Duodenal mucosa (tissue), 2 donors: ENCODE data around the gene DCDC2C.

Experiments
- H3K27ac ChIP-seq: one replicate; pipeline ENCODE4 v1.7.0; 2013; ENCODE audit warnings: low read depth, low read length
- H3K27me3 ChIP-seq, 2 donors: one replicate each; pipeline ENCODE4 v1.7.0; 2013; ENCODE audit warnings: low read length in 2 of 2, control low read depth in 1 of 2; ENCODE audit not compliant: insufficient read depth in 2 of 2, control insufficient read depth in 1 of 2
- H3K36me3 ChIP-seq, 2 donors: one replicate each; pipeline ENCODE4 v1.7.0; 2013; ENCODE audit warnings: low read length in 2 of 2, control low read depth in 1 of 2; ENCODE audit not compliant: insufficient read depth in 2 of 2, control insufficient read depth in 1 of 2
- H3K4me1 ChIP-seq, 2 donors: one replicate each; pipeline ENCODE4 v1.7.0; 2013; ENCODE audit warnings: low read length in 2 of 2, control low read depth in 1 of 2; ENCODE audit not compliant: insufficient read depth in 2 of 2, control insufficient read depth in 1 of 2
- H3K4me3 ChIP-seq, 2 donors: one replicate each; pipeline ENCODE4 v1.7.0; 2013; ENCODE audit warnings: low read length in 2 of 2, low read depth in 1 of 2
- H3K9ac ChIP-seq, 2 donors: one replicate each; pipeline ENCODE4 v1.7.0; 2013; ENCODE audit warnings: low read length in 2 of 2, low read depth in 1 of 2
- H3K9me3 ChIP-seq, 2 donors: one replicate each; pipeline ENCODE4 v1.7.0; 2013; ENCODE audit warnings: low read length in 2 of 2, control low read depth in 1 of 2; ENCODE audit not compliant: control insufficient read depth in 1 of 2

The DCDC2C gene

GRCh38 chr2:3871002-3871401 is 167.6 kb downstream of the DCDC2C start:
- Histone ChIP-seq H3K4me3 (no peak overlapping the region), H3K36me3 (no peaks in the 10 kb centered on the region), H3K27ac (no peak overlapping the region), H3K4me1 (no peaks in the 10 kb centered on the region), H3K9ac (no peak overlapping the region), H3K27me3 (no peaks in the 10 kb centered on the region), H3K9me3 (peaks cover 0 to 6% of the 10 kb centered on the region in 2 donors)

- Histone ChIP-seq H3K9ac (no peak overlapping the region), H3K27me3 (no peaks in the 10 kb centered on the region), H3K36me3 (no peaks in the 10 kb centered on the region), H3K27ac (no peak overlapping the region), H3K4me3 (no peak overlapping the region), H3K4me1 (no peaks in the 10 kb centered on the region), H3K9me3 (peaks cover 0 to 6% of the 10 kb centered on the region in 2 donors)
These were observed 169.1 kb downstream of the DCDC2C start for GRCh38 chr2:3872451-3872850.

- Histone ChIP-seq H3K27me3 (no peaks in the 10 kb centered on the region), H3K9ac (no peak overlapping the region), H3K27ac (no peak overlapping the region), H3K36me3 (no peaks in the 10 kb centered on the region), H3K9me3 (peaks cover 0 to 9% of the 10 kb centered on the region in 2 donors), H3K4me1 (no peaks in the 10 kb centered on the region), H3K4me3 (no peak overlapping the region)
These were observed 170.5 kb downstream of the DCDC2C start for GRCh38 chr2:3873899-3874298.

- Histone ChIP-seq H3K9me3 (peaks cover 0 to 12% of the 10 kb centered on the region in 2 donors), H3K4me3 (no peak overlapping the region), H3K4me1 (no peaks in the 10 kb centered on the region), H3K9ac (no peak overlapping the region), H3K27me3 (no peaks in the 10 kb centered on the region), H3K36me3 (no peaks in the 10 kb centered on the region), H3K27ac (no peak overlapping the region)
These were observed 172.8 kb downstream of the DCDC2C start for GRCh38 chr2:3876221-3876620.

GRCh38 chr2:3876685-3877084 is 173.3 kb downstream of the DCDC2C start:
- Histone ChIP-seq H3K36me3 (no peaks in the 10 kb centered on the region), H3K9ac (no peak overlapping the region), H3K9me3 (peaks cover 0 to 12% of the 10 kb centered on the region in 2 donors), H3K27me3 (no peaks in the 10 kb centered on the region), H3K27ac (no peak overlapping the region), H3K4me3 (no peak overlapping the region), H3K4me1 (no peaks in the 10 kb centered on the region)

- Histone ChIP-seq H3K27me3 (no peaks in the 10 kb centered on the region), H3K27ac (no peak overlapping the region), H3K4me1 (no peaks in the 10 kb centered on the region), H3K9me3 (peaks cover 0 to 5% of the 10 kb centered on the region in 2 donors), H3K4me3 (no peak overlapping the region), H3K36me3 (no peaks in the 10 kb centered on the region), H3K9ac (no peak overlapping the region)
These were observed 182.6 kb downstream of the DCDC2C start for GRCh38 chr2:3885629-3886628.

- no peaks in the 10 kb centered on the region for H3K27me3 ChIP-seq
These were observed 191.6 kb downstream of the DCDC2C start for GRCh38 chr2:3895021-3895420.

More at GRCh38 chr2:3895021-3895420, 191.6 kb downstream of the DCDC2C start:
- Histone ChIP-seq H3K36me3 (no peaks in the 10 kb centered on the region), H3K9ac (no peak overlapping the region), H3K4me1 (no peaks in the 10 kb centered on the region), H3K27ac (no peak overlapping the region), H3K9me3 (peaks cover 0 to 2% of the 10 kb centered on the region in 2 donors), H3K4me3 (no peak overlapping the region)
